ENCODE measurements around the gene CPEB1. TPM values are rescaled to one million over a fixed set of nuclear protein-coding genes. Genes with fewer than 3 reads are reported as not detected.

Gene CPEB1
- polyA plus RNA-seq, 1 donor: 1.5 TPM

DNA sequence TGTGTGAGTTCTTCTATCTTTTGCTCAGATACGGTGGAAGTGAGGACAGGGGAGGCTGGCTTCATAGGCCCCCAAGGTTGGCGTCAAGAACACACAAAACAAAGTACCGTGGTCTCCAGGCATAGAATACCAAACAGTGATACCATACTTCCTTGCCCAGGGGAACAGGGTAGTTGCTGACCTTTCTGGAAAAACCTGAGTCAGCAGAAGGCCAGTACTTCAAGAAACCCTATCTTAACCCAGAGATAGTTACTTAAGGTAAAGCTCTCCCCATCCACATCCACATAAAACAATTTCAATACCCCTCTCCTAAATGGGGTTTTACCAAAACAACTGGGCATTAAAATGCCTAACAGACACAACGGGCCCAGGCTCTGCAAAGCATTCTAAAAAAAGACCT is 77.3 kb downstream of the CPEB1 start:
- peaks cover 43% of the 10 kb centered on the region for H3K27me3 ChIP-seq (ENCODE audit: control insufficient read depth, insufficient read depth, low read length)
- H3K36me3 ChIP-seq (ENCODE audit: control insufficient read depth, insufficient read depth, low read length): no peaks in the 10 kb centered on the region
- H3K4me1 ChIP-seq (ENCODE audit: control insufficient read depth, insufficient read depth, low read length): no peaks in the 10 kb centered on the region
- WGBS (ENCODE audit: insufficient coverage, low lambda C conversion rate): no CpG with 5 or more reads among the region's 4 CpGs
- H3K9me3 ChIP-seq (ENCODE audit: control insufficient read depth, low read depth, low read length): no peaks in the 10 kb centered on the region
- no peak for DNase-seq
- H3K27ac ChIP-seq (ENCODE audit: low read length): no peak overlapping the region
- no peak overlapping the region for H3K4me3 ChIP-seq (ENCODE audit: low read length)

DNA sequence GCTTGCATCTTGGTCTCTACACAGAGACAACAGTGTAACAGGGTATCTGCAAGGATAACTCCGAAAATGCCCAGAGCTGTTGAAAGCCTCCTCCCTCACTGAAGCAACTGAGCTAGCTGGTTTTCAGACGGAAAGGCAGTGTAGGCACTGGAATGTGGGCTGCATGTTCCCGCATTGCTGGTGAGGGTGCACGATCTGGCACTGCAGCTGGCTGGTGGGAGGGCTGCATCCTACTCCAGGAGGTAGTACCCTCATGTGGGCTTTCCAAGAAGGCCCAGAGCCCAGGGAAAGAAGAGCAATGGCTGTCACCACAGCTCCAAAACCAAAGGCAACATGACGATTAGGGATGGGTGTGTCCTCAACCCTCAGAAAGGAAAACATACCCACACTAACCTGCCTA is 78.2 kb downstream of the CPEB1 start:
- H3K27me3 ChIP-seq (ENCODE audit: control insufficient read depth, insufficient read depth, low read length): peaks cover 42% of the 10 kb centered on the region
- no peaks in the 10 kb centered on the region for H3K4me1 ChIP-seq (ENCODE audit: control insufficient read depth, insufficient read depth, low read length)
- H3K9me3 ChIP-seq (ENCODE audit: control insufficient read depth, low read depth, low read length): no peaks in the 10 kb centered on the region
- no peak overlapping the region for H3K27ac ChIP-seq (ENCODE audit: low read length)
- H3K36me3 ChIP-seq (ENCODE audit: control insufficient read depth, insufficient read depth, low read length): no peaks in the 10 kb centered on the region
- DNase-seq: no peak
- no peak overlapping the region for H3K4me3 ChIP-seq (ENCODE audit: low read length)
- no CpG with 5 or more reads among the region's 5 CpGs for WGBS (ENCODE audit: insufficient coverage, low lambda C conversion rate)

DNA sequence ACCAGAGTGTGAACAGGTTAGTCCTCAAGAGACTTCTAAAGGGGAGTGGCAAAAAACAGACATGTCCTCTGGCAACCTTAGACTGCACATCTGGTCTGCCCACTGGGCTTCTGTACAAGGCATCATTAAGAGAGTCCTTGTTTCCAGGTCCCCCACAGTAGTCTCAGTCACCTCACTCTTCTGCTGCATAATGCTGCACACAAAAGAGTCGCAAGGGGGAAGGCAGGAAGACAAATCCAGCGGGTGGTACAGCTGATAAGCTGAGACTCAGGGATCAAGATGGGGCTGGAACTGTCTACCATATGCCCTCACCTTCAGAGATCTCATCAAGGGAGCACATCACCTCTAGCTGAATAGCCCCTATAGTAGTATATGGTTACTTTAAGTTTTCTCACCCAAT is 79.5 kb downstream of the CPEB1 start:
- no peak overlapping the region for H3K4me3 ChIP-seq (ENCODE audit: low read length)
- H3K27ac ChIP-seq (ENCODE audit: low read length): no peak overlapping the region
- no peaks in the 10 kb centered on the region for H3K9me3 ChIP-seq (ENCODE audit: control insufficient read depth, low read depth, low read length)
- H3K4me1 ChIP-seq (ENCODE audit: control insufficient read depth, insufficient read depth, low read length): no peaks in the 10 kb centered on the region
- no CpG with 5 or more reads among the region's 2 CpGs for WGBS (ENCODE audit: insufficient coverage, low lambda C conversion rate)
- DNase-seq: no peak
- no peaks in the 10 kb centered on the region for H3K36me3 ChIP-seq (ENCODE audit: control insufficient read depth, insufficient read depth, low read length)
- H3K27me3 ChIP-seq (ENCODE audit: control insufficient read depth, insufficient read depth, low read length): peaks cover 35% of the 10 kb centered on the region

DNA sequence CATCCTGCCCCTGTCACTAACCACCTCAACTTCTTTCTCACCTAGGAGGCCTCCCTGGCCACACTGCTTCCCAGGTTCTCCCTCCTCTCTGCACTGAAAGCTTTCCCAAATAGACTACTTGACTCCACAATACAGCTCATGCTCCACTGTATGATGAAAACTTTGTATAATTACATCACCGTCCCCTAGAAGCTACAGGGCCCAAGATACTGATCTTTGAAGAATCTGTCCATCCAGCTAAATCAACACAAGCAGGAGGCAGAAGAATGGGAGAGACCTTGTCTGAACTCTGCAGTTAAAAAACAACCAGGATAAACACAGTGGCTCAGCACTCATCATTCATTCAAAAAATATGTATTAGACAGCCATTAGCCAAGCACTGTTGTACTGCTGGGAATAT is 80.5 kb downstream of the CPEB1 start:
- Histone ChIP-seq H3K9me3 (ENCODE audit: control insufficient read depth, low read depth, low read length) (no peaks in the 10 kb centered on the region), H3K36me3 (ENCODE audit: control insufficient read depth, insufficient read depth, low read length) (no peaks in the 10 kb centered on the region), H3K27ac (ENCODE audit: low read length) (no peak overlapping the region), H3K4me1 (ENCODE audit: control insufficient read depth, insufficient read depth, low read length) (no peaks in the 10 kb centered on the region), H3K27me3 (ENCODE audit: control insufficient read depth, insufficient read depth, low read length) (peaks cover 25% of the 10 kb centered on the region), H3K4me3 (ENCODE audit: low read length) (no peak overlapping the region)
- no peak for DNase-seq
- WGBS (ENCODE audit: insufficient coverage, low lambda C conversion rate): no CpG with 5 or more reads among the region's 1 CpG

DNA sequence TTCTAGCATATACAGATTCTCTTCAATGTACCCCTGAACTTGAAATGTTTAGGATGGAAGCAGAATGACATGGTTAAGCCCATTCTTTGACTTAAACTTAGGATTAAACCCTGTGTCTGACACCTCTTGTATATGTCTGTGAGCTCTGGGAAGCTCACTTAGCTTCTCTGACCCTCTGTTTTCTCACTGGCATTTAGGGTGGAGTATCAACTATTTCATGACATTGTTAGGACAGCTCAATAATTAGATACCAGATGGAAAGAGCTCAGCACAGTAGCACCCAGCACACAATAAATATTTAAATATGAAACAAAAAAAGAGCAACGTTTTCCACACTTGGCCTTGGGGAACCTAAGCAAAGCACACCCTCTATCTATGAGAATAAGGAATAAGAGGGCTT is 88.7 kb downstream of the CPEB1 start:
- WGBS (ENCODE audit: insufficient coverage, low lambda C conversion rate): no CpG with 5 or more reads among the region's 1 CpG
- Histone ChIP-seq H3K4me1 (ENCODE audit: control insufficient read depth, insufficient read depth, low read length) (no peaks in the 10 kb centered on the region), H3K4me3 (ENCODE audit: low read length) (no peak overlapping the region), H3K27me3 (ENCODE audit: control insufficient read depth, insufficient read depth, low read length) (peaks cover 14% of the 10 kb centered on the region), H3K9me3 (ENCODE audit: control insufficient read depth, low read depth, low read length) (no peaks in the 10 kb centered on the region), H3K27ac (ENCODE audit: low read length) (no peak overlapping the region), H3K36me3 (ENCODE audit: control insufficient read depth, insufficient read depth, low read length) (no peaks in the 10 kb centered on the region)
- DNase-seq: no peak

DNA sequence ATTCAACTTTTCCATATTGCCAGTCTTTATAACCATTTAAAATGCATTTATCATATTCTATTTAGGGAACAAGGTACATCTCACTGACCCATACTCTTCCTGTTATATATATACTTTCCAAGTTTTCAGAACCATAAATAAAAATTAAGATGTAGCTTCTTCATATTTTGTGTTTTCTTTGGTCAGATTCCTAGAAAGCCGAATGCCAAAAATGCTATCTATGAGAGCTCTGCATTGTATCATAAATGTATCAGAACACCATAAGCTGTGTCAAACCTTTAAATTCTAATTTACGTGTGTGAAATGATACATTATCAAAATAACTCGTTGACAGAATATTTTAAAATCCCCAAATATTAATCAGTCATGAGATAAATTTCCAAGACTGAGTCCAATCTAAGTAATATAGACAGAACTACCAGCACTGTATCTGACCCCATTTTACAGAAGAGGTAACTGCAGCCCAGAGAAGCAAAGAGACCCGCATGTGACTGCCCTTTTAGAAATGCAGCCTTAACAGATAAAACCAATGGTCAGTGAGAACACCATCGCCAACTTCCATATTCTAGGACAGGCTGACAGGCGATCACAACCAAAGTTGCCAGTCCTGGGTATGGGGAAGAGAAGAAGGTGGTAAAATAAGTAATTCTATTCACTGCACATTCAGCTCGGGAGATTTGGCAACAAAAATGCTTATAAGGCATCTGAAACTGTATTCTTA is 90.7 kb downstream of the CPEB1 start:
- no peak for DNase-seq
- no peak overlapping the region for H3K4me3 ChIP-seq (ENCODE audit: low read length)
- whole genome bisulfite sequencing (ENCODE audit: insufficient coverage, low lambda C conversion rate): 100% methylated on average over 3 of the region's 7 CpGs
- no peaks in the 10 kb centered on the region for H3K9me3 ChIP-seq (ENCODE audit: control insufficient read depth, low read depth, low read length)
- no peaks in the 10 kb centered on the region for H3K36me3 ChIP-seq (ENCODE audit: control insufficient read depth, insufficient read depth, low read length)
- peaks cover 25% of the 10 kb centered on the region for H3K27me3 ChIP-seq (ENCODE audit: control insufficient read depth, insufficient read depth, low read length)
- H3K4me1 ChIP-seq (ENCODE audit: control insufficient read depth, insufficient read depth, low read length): no peaks in the 10 kb centered on the region
- no peak overlapping the region for H3K27ac ChIP-seq (ENCODE audit: low read length)

DNA sequence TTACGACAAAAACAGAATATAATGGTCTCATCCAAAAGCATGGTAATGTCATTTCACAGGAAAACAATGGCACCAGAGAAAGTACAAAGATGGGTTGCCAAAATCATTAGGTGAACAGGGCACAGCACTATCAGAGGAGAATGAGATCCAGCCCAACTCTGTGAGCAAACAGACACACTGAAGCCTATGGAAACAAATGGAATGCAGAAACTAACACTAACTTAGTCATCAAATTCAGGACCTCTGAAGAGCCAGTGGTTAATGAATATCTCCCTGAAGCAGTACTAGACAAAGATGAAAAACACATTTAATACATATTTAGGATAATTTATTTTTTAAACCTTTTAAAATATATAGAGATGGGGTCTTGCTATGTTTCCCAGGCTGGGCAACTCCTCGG is 92.3 kb downstream of the CPEB1 start:
- DNase-seq: no peak
- H3K27me3 ChIP-seq (ENCODE audit: control insufficient read depth, insufficient read depth, low read length): peaks cover 29% of the 10 kb centered on the region
- no CpG with 5 or more reads among the region's 2 CpGs for WGBS (ENCODE audit: insufficient coverage, low lambda C conversion rate)
- H3K4me3 ChIP-seq (ENCODE audit: low read length): no peak overlapping the region
- no peaks in the 10 kb centered on the region for H3K4me1 ChIP-seq (ENCODE audit: control insufficient read depth, insufficient read depth, low read length)
- no peak overlapping the region for H3K27ac ChIP-seq (ENCODE audit: low read length)
- no peaks in the 10 kb centered on the region for H3K9me3 ChIP-seq (ENCODE audit: control insufficient read depth, low read depth, low read length)
- no peaks in the 10 kb centered on the region for H3K36me3 ChIP-seq (ENCODE audit: control insufficient read depth, insufficient read depth, low read length)

DNA sequence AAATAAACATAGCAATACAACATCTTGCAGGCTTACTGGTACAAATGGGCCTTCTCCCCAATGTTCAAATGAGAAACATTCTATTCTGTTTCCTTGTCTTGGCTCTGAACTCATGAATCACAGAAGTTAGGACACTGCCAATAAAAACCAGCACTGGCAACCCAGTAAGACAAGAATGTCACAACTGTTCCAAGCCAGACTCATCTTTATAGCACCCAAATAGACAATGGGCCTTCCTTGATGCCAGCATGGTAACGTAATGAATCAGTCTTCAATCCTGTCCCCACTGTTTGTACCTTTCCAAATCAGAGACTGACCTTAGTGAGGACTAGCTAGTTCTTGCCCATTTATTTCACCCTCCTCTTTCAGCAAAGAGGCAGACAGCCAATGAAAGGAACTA is 92.8 kb downstream of the CPEB1 start:
- Histone ChIP-seq H3K4me1 (ENCODE audit: control insufficient read depth, insufficient read depth, low read length) (no peaks in the 10 kb centered on the region), H3K4me3 (ENCODE audit: low read length) (no peak overlapping the region), H3K27me3 (ENCODE audit: control insufficient read depth, insufficient read depth, low read length) (peaks cover 29% of the 10 kb centered on the region), H3K27ac (ENCODE audit: low read length) (no peak overlapping the region), H3K9me3 (ENCODE audit: control insufficient read depth, low read depth, low read length) (no peaks in the 10 kb centered on the region), H3K36me3 (ENCODE audit: control insufficient read depth, insufficient read depth, low read length) (no peaks in the 10 kb centered on the region)
- WGBS (ENCODE audit: insufficient coverage, low lambda C conversion rate): no CpG with 5 or more reads among the region's 1 CpG
- DNase-seq: no peak

DNA sequence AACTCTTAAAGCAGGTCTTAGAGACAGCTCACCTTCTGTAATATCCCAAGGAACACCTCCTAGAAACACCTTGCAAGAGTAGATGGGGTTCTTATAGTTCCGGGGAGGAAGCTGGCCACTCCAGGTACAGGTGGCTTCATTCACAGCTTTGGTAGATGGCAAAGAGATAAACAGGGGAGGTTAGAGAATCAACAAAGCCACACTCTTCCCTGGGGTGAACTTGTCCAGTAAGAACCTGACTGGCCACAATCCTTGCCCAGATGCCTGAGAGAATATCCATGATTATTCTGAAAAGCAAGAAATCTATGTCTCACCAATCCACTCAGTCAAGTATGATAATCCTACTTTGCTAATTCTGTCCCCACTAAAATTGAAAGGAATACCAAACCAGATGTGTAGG is 93.3 kb downstream of the CPEB1 start:
- no peak for DNase-seq
- WGBS (ENCODE audit: insufficient coverage, low lambda C conversion rate): no CpG with 5 or more reads among the region's 1 CpG
- no peaks in the 10 kb centered on the region for H3K36me3 ChIP-seq (ENCODE audit: control insufficient read depth, insufficient read depth, low read length)
- H3K4me1 ChIP-seq (ENCODE audit: control insufficient read depth, insufficient read depth, low read length): no peaks in the 10 kb centered on the region
- no peak overlapping the region for H3K4me3 ChIP-seq (ENCODE audit: low read length)
- no peak overlapping the region for H3K27ac ChIP-seq (ENCODE audit: low read length)
- no peaks in the 10 kb centered on the region for H3K9me3 ChIP-seq (ENCODE audit: control insufficient read depth, low read depth, low read length)
- H3K27me3 ChIP-seq (ENCODE audit: control insufficient read depth, insufficient read depth, low read length): peaks cover 29% of the 10 kb centered on the region

DNA sequence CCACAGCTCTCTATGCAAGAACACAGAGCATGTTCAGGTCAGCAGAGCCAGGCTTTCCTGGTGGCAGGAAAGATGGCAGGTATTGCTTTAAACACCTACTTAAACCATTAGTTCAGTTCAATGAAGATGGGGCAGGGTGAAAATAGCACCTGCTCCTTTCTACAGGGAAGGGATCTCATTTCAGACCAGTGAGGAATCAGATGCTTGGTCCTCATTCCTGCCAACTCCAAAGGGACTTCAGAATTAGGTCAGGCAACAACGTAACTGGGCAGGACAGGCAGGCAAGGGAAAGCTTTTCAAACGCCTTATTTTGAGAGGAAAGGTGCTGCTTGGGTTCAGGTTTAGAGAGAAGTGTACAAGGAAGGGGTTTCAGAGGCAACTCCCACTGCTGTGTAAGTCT is 94.3 kb downstream of the CPEB1 start:
- H3K4me1 ChIP-seq (ENCODE audit: control insufficient read depth, insufficient read depth, low read length): no peaks in the 10 kb centered on the region
- no peak for DNase-seq
- no CpG with 5 or more reads among the region's 2 CpGs for WGBS (ENCODE audit: insufficient coverage, low lambda C conversion rate)
- no peaks in the 10 kb centered on the region for H3K36me3 ChIP-seq (ENCODE audit: control insufficient read depth, insufficient read depth, low read length)
- H3K27me3 ChIP-seq (ENCODE audit: control insufficient read depth, insufficient read depth, low read length): peaks cover 29% of the 10 kb centered on the region
- no peak overlapping the region for H3K4me3 ChIP-seq (ENCODE audit: low read length)
- H3K27ac ChIP-seq (ENCODE audit: low read length): no peak overlapping the region
- no peaks in the 10 kb centered on the region for H3K9me3 ChIP-seq (ENCODE audit: control insufficient read depth, low read depth, low read length)

DNA sequence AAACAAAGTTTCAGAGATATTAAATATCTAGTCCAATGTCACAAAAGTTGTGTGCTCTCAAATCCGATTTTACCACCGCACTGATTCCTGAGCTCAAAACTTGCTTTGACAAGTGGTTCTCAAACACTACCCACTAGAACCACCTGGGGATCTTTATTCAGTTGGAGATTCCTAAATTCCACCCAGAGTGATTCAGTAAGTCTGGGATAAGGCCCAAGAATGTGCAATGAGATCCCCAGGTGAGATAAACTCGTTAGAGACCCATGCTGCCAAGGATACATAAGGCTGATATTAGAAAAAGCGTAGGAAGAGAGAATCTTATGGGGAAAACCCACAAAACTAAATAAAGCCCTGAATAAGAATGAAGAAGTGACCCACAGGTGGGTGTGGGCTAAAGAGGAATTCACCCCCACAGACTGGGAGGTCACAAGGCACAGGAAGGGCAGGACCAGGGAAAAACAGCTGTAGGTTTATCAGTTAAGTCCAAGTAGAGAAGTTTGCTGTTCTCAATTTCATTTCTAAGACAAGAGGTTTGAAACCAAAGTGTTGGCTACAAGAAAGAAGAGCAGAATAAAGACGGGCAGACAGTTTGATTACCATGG is 95.4 kb downstream of the CPEB1 start:
- no peaks in the 10 kb centered on the region for H3K36me3 ChIP-seq (ENCODE audit: control insufficient read depth, insufficient read depth, low read length)
- no peak for DNase-seq
- no peaks in the 10 kb centered on the region for H3K9me3 ChIP-seq (ENCODE audit: control insufficient read depth, low read depth, low read length)
- H3K27ac ChIP-seq (ENCODE audit: low read length): no peak overlapping the region
- H3K27me3 ChIP-seq (ENCODE audit: control insufficient read depth, insufficient read depth, low read length): peaks cover 23% of the 10 kb centered on the region
- H3K4me3 ChIP-seq (ENCODE audit: low read length): no peak overlapping the region
- H3K4me1 ChIP-seq (ENCODE audit: control insufficient read depth, insufficient read depth, low read length): no peaks in the 10 kb centered on the region
- WGBS (ENCODE audit: insufficient coverage, low lambda C conversion rate): 67% methylated on average over 2 of the region's 5 CpGs
